IPS-15b (cell line): ENCODE data around the gene TOE1.

Experiments
- H3K27me3 ChIP-seq: one replicate; pipeline ENCODE4 v1.6.1; 2013; ENCODE audit warnings: low read length; ENCODE audit not compliant: control insufficient read depth, insufficient read depth
- H3K36me3 ChIP-seq: one replicate; pipeline ENCODE4 v1.6.1; 2013; ENCODE audit warnings: low read length; ENCODE audit not compliant: control insufficient read depth, insufficient read depth
- H3K4me1 ChIP-seq: one replicate; pipeline ENCODE4 v1.6.1; 2013; ENCODE audit warnings: mild to moderate bottlenecking, low read length; ENCODE audit not compliant: control insufficient read depth, insufficient read depth
- H3K4me3 ChIP-seq: one replicate; pipeline ENCODE4 v1.5.1; 2013; ENCODE audit warnings: low read depth, low read length
- H3K9ac ChIP-seq: one replicate; pipeline ENCODE4 v1.6.1; 2013; ENCODE audit warnings: low read depth, mild to moderate bottlenecking, low read length
- H3K9me3 ChIP-seq: one replicate; pipeline ENCODE4 v1.6.1; 2013; ENCODE audit warnings: mild to moderate bottlenecking, low read length; ENCODE audit not compliant: control insufficient read depth, insufficient read depth

The TOE1 gene

GRCh38 chr1:45305231-45305630, 34.7 kb upstream of the TOE1 start:
- peak overlapping the region; percentile 90 for H3K4me3 ChIP-seq
- H3K27me3 ChIP-seq = no peaks in the 10 kb centered on the region
- H3K9ac ChIP-seq = no peak overlapping the region
- H3K4me1 ChIP-seq = peaks cover 34% of the 10 kb centered on the region
- no peaks in the 10 kb centered on the region for H3K36me3 ChIP-seq
- H3K9me3 ChIP-seq = no peaks in the 10 kb centered on the region

DNA sequence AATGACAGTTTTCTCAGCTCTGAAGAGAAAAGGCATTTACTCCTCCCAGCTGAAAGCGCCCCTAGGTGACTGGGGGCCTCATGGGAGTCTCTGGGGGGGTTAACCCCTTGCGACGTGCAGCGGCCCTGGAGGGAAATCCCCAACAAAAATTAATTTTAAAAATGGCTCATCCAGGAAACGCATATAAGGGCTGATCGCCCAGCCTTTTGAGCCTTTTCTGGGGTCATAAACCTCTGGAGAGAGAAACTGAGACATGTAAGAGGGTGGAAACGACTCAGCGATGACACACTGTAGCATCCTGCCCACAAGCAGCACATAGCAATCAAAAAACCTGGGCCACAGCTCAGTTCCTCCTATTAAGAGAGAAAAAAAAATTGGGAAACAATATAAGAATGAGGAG, 33.7 kb upstream of the TOE1 start:
- Histone ChIP-seq H3K9me3 (no peaks in the 10 kb centered on the region), H3K4me1 (peaks cover 34% of the 10 kb centered on the region), H3K27me3 (no peaks in the 10 kb centered on the region), H3K4me3 (peak overlapping the region; percentile 4), H3K9ac (peak overlapping the region; percentile 14), H3K36me3 (no peaks in the 10 kb centered on the region)

- peaks cover 30% of the 10 kb centered on the region for H3K4me1 ChIP-seq
Measured at GRCh38 chr1:45306905-45307304, 33.1 kb upstream of the TOE1 start.

GRCh38 chr1:45314266-45314665, 25.7 kb upstream of the TOE1 start:
- Histone ChIP-seq H3K9me3 (no peaks in the 10 kb centered on the region), H3K9ac (no peak overlapping the region)

More at GRCh38 chr1:45306905-45307304, 33.1 kb upstream of the TOE1 start:
- H3K27me3 ChIP-seq = no peaks in the 10 kb centered on the region
- no peaks in the 10 kb centered on the region for H3K9me3 ChIP-seq
- peak overlapping the region; percentile 4 for H3K4me3 ChIP-seq
- peak overlapping the region; percentile 14 for H3K9ac ChIP-seq
- H3K36me3 ChIP-seq = no peaks in the 10 kb centered on the region

DNA sequence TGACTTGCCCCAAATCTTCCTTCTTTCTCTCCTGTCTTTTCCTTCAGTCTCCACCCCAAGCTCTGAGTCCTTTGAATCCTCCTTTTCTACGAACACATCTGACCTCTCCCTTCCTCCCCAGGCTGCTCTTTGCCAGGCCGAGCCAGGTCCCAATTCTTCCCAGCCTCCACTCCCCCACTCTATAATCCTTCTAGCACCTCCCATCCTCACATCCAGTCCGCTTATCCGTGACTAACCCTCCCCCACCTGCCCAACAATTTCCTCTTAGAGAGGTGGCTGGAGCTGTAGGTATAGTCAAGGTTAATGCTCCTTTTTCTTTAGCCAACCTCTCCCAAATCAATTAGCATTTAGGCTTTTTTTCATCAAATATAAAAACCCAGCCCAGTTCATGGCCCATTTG, 22.8 kb upstream of the TOE1 start:
- Histone ChIP-seq H3K4me3 (no peak overlapping the region), H3K27me3 (no peaks in the 10 kb centered on the region), H3K4me1 (peaks cover 12% of the 10 kb centered on the region), H3K36me3 (no peaks in the 10 kb centered on the region), H3K9me3 (no peaks in the 10 kb centered on the region), H3K9ac (no peak overlapping the region)

More at GRCh38 chr1:45314266-45314665, 25.7 kb upstream of the TOE1 start:
- no peaks in the 10 kb centered on the region for H3K36me3 ChIP-seq
- H3K4me1 ChIP-seq = peaks cover 3% of the 10 kb centered on the region
- no peaks in the 10 kb centered on the region for H3K27me3 ChIP-seq
- H3K4me3 ChIP-seq = no peak overlapping the region

DNA sequence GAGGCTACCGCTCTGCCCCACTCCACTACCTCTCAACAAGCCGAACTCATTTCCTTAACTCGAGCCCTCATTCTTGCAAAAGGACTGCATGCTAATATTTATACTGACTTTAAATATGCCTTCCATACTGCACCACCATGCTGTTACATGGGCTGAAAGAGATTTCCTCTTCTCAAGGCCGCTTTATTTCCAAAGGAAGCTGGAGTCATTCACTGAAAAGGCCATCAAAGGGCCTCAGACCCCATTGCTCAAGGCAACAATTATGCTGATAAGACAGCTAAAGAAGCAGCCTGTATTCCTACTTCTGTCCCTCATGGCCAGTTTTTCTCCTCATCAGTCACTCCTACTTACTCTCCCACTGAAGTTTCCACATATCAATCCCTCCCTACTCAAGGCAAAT, 20.2 kb upstream of the TOE1 start:
- H3K4me1 ChIP-seq = peaks cover 12% of the 10 kb centered on the region
- no peak overlapping the region for H3K9ac ChIP-seq
- no peaks in the 10 kb centered on the region for H3K27me3 ChIP-seq
- no peaks in the 10 kb centered on the region for H3K36me3 ChIP-seq
- H3K4me3 ChIP-seq = no peak overlapping the region
- H3K9me3 ChIP-seq = no peaks in the 10 kb centered on the region

GRCh38 chr1:45321444-45321843, 18.5 kb upstream of the TOE1 start:
- Histone ChIP-seq H3K4me3 (no peak overlapping the region), H3K9me3 (no peaks in the 10 kb centered on the region), H3K9ac (peak overlapping the region; percentile 13), H3K4me1 (peaks cover 12% of the 10 kb centered on the region), H3K27me3 (no peaks in the 10 kb centered on the region), H3K36me3 (no peaks in the 10 kb centered on the region)

GRCh38 chr1:45322486-45323040, 17.4 kb upstream of the TOE1 start:
- H3K4me3 ChIP-seq = no peak overlapping the region
- H3K9ac ChIP-seq = no peak overlapping the region
- no peaks in the 10 kb centered on the region for H3K9me3 ChIP-seq
- H3K36me3 ChIP-seq = no peaks in the 10 kb centered on the region
- H3K27me3 ChIP-seq = no peaks in the 10 kb centered on the region
- H3K4me1 ChIP-seq = peaks cover 9% of the 10 kb centered on the region

DNA sequence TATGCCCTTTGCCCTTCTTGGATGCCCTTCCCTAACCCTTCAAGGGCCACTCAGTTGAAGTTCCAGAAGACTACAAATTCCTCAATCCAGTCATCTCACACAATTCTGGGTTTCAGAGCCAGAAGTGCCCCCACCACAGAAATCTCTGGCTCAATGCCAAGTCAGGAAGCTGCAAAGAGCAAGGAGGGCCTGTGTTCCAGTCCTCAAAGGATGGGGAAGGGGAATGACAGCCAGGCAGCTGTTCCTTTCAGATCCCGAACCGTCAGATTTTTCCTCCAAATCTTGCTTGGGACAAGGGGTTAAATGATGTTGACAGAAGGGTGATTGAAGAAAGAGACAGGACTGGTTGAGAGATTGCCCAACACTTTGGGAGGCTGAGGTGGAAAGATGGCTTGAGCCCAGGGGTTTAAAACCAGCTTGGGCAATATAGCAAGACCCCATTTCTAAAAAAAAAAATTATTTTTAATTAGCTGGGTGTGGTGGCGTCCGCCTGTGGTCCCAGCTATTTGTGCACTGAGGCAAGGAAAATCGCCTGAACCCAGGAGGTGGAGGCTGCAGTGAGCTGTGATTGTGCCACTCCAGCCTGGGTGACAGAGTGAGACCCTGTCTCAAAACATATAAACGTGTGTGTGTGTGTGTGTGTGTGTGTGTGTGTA, 14.0 kb upstream of the TOE1 start:
- Histone ChIP-seq H3K4me3 (peak overlapping the region; percentile 81), H3K36me3 (peaks cover under 1% of the 10 kb centered on the region), H3K27me3 (no peaks in the 10 kb centered on the region), H3K9ac (peak overlapping the region; percentile 91), H3K9me3 (no peaks in the 10 kb centered on the region), H3K4me1 (peaks cover 13% of the 10 kb centered on the region)

GRCh38 chr1:45326627-45327623, 13.0 kb upstream of the TOE1 start, which contains the start of gene HPDL:
Gene HPDL, plus strand, starts transcription at chr1:45326895. Its CDS starts 254 bp downstream, at chr1:45327149.
- H3K4me1 ChIP-seq = peaks cover 10% of the 10 kb centered on the region
- peaks cover 6% of the 10 kb centered on the region for H3K36me3 ChIP-seq
- H3K9me3 ChIP-seq = no peaks in the 10 kb centered on the region
- peak within 1 kb of the TSS; percentile 91 for H3K9ac ChIP-seq
- peak within 1 kb of the TSS; percentile 81 for H3K4me3 ChIP-seq
- H3K27me3 ChIP-seq = no peaks in the 10 kb centered on the region

DNA sequence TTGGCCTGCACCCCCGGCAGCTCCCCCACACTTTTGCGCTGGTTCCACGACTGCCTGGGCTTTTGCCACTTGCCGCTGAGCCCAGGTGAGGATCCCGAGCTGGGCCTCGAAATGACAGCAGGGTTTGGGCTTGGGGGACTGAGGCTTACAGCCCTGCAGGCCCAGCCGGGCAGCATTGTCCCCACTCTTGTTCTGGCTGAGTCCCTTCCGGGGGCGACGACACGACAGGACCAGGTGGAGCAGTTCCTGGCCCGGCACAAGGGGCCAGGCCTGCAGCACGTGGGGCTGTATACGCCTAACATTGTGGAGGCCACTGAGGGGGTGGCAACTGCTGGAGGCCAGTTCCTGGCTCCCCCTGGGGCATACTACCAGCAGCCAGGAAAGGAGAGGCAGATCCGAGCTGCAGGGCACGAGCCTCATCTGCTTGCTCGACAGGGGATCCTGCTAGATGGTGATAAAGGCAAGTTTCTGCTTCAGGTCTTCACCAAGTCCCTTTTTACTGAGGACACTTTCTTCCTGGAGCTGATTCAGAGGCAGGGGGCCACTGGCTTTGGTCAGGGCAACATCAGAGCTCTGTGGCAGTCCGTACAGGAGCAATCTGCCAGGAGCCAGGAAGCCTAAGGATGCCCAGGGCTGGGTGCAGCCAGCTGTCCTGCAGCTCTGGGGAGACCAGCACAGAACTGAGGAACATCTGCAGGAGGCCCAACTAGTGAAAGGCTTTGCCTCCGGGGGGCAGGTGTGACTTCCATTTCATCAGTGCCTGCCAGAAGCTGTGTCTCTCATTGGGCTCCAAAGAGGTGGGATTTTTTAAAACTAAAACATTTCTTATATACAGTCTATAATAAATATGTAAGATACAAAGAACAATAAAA, 12.1 kb upstream of the TOE1 start:
- H3K36me3 ChIP-seq = peaks cover 16% of the 10 kb centered on the region
- no peaks in the 10 kb centered on the region for H3K9me3 ChIP-seq
- H3K27me3 ChIP-seq = no peaks in the 10 kb centered on the region
- H3K9ac ChIP-seq = peak overlapping the region; percentile 91
- peaks cover 10% of the 10 kb centered on the region for H3K4me1 ChIP-seq
- peak overlapping the region; percentile 81 for H3K4me3 ChIP-seq
